Measurements from ENCODE around the gene HECW1.

The HECW1 gene

DNA sequence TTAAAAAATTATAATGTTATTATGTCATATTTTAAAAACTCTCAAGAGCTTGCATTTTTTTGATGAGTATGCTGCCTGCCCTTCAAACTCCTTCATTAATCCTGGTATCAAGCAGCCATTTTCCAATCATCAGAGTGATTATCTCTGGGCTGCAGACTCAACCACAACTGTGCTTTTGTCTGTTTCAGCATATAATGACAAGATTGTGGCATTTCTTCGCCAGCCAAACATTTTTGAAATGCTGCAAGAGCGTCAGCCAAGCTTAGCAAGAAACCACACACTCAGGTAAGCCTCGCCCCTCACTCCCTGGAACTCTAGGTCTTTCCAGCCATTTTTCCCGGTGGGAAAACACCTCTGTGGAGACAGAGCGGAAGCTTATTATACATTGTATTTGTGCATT lies 380.4 kb downstream of the HECW1 start:
- TF ChIP-seq, protein P1, sequence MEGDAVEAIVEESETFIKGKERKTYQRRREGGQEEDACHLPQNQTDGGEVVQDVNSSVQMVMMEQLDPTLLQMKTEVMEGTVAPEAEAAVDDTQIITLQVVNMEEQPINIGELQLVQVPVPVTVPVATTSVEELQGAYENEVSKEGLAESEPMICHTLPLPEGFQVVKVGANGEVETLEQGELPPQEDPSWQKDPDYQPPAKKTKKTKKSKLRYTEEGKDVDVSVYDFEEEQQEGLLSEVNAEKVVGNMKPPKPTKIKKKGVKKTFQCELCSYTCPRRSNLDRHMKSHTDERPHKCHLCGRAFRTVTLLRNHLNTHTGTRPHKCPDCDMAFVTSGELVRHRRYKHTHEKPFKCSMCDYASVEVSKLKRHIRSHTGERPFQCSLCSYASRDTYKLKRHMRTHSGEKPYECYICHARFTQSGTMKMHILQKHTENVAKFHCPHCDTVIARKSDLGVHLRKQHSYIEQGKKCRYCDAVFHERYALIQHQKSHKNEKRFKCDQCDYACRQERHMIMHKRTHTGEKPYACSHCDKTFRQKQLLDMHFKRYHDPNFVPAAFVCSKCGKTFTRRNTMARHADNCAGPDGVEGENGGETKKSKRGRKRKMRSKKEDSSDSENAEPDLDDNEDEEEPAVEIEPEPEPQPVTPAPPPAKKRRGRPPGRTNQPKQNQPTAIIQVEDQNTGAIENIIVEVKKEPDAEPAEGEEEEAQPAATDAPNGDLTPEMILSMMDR (conservative IDR thresholded peaks at IDR 0.05), result no peak
- no peak overlapping the region for H3K27ac ChIP-seq

DNA sequence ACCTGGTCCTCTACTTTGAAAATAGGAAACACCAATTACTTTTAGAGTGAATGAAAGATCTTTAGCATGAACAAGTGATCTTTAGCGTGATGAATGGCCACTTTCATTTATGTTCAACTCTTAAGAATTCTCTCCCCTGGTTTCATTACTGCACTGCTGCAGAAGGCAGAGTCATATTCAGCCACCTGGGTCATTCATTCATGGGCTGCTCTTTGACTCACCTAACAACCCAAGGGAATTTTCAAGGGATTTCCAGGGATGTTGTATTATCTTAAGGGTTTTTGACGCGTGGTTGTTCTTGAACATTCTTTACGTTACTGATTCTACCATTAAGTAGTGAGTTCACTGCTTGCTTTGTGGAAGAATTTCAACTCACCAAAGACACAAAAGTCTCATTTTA lies 383.1 kb downstream of the HECW1 start:
- TF ChIP-seq, protein P1 (conservative IDR thresholded peaks at IDR 0.05), result no peak
- H3K27ac ChIP-seq, result no peak overlapping the region

DNA sequence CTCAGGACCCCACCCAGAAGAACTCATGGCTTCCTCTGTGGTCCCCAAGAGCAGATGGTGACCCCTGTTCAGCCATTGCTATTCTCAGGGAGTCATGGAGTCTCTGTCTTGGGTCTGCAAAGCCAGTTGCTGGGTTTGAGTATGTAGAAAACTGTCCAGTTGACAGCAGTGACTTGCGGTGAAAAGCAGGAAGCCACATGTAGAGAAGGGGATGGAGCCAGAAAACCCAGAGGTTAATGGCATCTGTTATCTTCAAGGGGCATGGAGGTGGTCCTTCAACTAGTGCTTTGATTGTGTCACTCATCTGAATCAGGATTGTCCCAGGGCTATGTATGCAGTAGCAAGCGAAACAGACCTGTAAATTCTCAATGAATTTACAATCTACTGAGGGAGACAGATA lies 384.1 kb downstream of the HECW1 start:
- TF ChIP-seq, protein P1 (conservative IDR thresholded peaks at IDR 0.05), result no peak
- no peak overlapping the region for H3K27ac ChIP-seq

DNA sequence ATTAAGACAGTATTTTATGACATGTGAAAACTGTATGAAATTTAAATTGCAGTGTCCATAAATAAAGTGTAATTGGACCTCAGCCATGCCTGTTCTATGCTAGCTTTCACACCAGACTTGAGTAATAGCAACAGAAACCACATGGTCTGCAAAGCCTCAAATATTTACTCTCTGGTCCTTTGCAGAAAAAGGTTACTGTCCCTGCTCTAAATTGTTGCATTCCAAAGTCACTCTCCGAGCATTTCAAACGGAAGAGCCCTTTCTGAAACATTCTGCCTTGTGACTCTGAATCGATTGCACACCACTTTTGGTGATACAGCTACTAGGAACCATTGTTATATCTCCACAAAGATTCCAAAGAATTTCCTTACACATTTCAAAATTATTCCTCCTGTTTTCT lies 389.4 kb downstream of the HECW1 start:
- TF ChIP-seq, protein P1 (conservative IDR thresholded peaks at IDR 0.05), result no peak

DNA sequence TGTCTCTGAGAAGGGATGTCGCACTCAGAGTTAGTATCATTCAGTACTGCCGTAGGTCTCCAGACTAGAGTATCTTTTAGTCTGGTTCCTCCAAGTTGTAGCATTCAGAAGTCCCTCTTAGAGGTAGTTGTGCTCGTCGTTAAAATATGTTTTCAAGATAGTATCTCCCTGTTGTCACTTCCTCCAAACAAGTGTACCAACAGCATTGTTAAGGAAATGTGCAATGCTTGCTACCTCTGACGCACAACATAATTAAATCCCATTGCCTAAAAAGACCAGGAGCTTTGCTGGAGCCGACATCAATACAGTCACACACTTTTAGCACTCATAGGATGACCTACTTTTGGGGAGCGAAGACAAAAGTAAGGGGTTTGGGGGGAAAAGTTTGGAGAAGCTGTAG lies 390.5 kb downstream of the HECW1 start:
- H3K27ac ChIP-seq, result no peak overlapping the region
- TF ChIP-seq, protein P1 (conservative IDR thresholded peaks at IDR 0.05), result no peak

More for the DNA sequence above, 389.4 kb downstream of the HECW1 start:
- no peak overlapping the region for H3K27ac ChIP-seq

DNA sequence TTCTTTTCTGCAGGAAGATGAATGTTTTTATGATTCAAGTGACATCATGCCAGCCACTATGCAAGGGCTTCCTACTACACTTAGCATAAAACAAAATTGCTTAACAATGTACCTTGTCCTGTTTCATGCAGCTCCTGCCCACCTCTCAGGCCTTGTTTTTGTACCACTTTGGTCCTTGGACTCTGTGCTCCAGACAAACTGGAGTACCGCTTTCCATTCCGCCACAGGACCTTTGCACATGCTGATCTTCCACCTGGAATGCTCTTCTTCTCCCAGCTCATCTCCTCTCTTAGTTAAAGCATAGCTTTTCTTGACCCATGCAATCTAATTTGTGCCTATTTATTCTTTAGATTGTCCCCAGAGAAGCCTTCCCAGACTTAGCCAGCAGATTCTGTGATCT lies 393.0 kb downstream of the HECW1 start:
- TF ChIP-seq, protein P1 (conservative IDR thresholded peaks at IDR 0.05), result no peak
- H3K27ac ChIP-seq, result no peak overlapping the region

DNA sequence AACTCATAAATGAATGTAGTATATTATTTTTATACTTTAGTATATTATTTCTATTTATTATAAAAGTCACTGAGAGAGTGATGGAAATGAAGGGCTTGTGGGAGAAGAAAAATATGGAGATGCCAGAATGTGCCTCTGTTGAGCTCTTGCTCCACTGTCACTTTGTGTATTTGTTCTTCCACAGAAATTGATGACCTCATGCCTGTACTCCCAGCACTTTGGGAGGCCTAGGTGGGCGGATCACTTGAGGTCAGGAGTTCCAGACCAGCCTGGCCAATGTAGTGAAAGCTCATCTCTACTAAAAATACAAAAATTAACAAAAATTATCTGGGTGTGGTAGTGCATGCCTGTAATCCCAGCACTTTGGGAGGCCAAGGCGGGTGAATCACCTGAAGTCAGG lies 394.0 kb downstream of the HECW1 start:
- TF ChIP-seq, protein P1 (conservative IDR thresholded peaks at IDR 0.05), result no peak
- no peak overlapping the region for H3K27ac ChIP-seq

DNA sequence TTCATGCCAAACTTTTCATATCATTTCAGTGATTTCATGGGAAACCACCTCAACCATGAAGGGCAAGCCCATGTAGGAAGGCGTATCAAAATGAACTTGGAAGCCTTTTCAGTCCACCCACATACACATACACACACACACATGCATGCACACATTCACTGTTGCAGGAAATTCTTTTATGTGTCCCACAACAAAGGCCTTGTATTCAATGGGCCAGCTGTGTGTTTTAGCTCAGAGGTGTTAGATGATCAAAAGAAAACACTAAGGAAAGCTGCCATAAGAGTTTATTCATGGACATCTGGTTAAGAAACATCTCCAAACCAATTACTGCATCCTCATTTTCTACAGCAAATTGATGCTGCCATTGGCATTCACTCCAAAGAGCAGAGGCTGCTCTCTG lies 396.0 kb downstream of the HECW1 start:
- no peak overlapping the region for H3K27ac ChIP-seq
- TF ChIP-seq, protein P1 (conservative IDR thresholded peaks at IDR 0.05), result no peak

Measured in VCaP (cell line).